ENCODE measurements around the gene PAX2. TPM values are rescaled to one million over a fixed set of nuclear protein-coding genes. Genes with fewer than 3 reads are reported as not detected.

PAX2 gene
- total RNA-seq, 1 experiment from 2014 or later: 0.09 TPM

DNA sequence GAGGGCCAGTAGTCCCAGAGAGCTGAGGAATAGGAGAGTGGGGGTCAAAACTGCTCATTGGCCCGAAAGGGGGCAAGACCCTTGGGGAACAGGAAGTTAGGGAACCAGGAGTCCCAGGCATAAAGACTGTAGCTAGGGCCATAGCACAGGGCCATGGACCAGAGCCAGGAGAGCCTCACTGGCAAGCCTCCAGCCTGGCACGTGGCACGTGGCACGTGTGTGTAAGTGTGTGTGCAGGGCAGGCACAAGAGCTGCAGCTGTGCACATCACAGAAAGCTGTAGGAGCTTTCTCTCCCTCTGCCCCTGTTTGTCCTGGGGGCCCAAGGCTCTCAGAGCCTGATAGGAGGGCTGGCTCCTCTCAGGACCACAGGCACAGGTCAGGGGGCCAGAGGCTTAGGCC lies 119.6 kb downstream of the PAX2 start (continued):
- TF ChIP-seq FOXJ3 (CRISPR knock-in tag; IDR thresholded peaks at IDR 0.05; ENCODE audit: borderline replicate concordance): no peak
- no peak for TF ChIP-seq NFE2L1 (CRISPR knock-in tag; IDR thresholded peaks at IDR 0.05)
- TF ChIP-seq RELA (CRISPR knock-in tag; IDR thresholded peaks at IDR 0.05; ENCODE audit: borderline replicate concordance): no peak
- TF ChIP-seq ZNF396 (CRISPR knock-in tag; IDR thresholded peaks at IDR 0.05; ENCODE audit: borderline replicate concordance): no peak
- TF ChIP-seq ZNF532 (CRISPR knock-in tag; IDR thresholded peaks at IDR 0.05; ENCODE audit: borderline replicate concordance): no peak
- no peak for TF ChIP-seq CTCF (IDR thresholded peaks at IDR 0.05)
- no peak for TF ChIP-seq ZNF425 (CRISPR knock-in tag; conservative IDR thresholded peaks at IDR 0.05)
- no peak for TF ChIP-seq GRHL2 (CRISPR knock-in tag; IDR thresholded peaks at IDR 0.05; ENCODE audit: insufficient replicate concordance, severe bottlenecking)
- no peak for TF ChIP-seq ARID4B (CRISPR knock-in tag; IDR thresholded peaks at IDR 0.05; ENCODE audit: borderline replicate concordance)
- TF ChIP-seq NR1H2 (CRISPR knock-in tag; IDR thresholded peaks at IDR 0.05): no peak
- no peak for TF ChIP-seq CREM (CRISPR knock-in tag; IDR thresholded peaks at IDR 0.05)
- no peak for TF ChIP-seq SMAD3 (CRISPR knock-in tag; IDR thresholded peaks at IDR 0.05; ENCODE audit: borderline replicate concordance)

DNA sequence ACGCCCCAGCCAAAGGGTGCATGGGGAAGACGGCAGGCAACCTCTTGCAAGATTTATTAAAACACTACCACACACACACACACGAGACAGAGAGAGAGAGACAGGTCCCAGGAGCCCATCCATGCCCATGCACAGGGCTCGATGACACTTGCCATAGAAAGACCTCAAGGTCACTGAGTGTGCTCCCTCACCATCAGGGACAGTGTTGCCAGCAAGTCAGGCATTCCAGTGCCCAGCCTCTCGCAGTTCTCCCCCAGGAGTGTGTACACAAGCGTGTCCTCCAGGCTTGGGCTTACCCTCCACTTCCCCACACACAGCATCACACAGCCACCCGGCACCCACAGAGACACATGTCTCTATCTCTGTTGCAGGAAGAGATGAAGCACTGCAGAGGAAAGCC lies 120.6 kb downstream of the PAX2 start:
- H3K4me3 Mint-ChIP-seq: peak overlapping the region; percentile 62
- ATAC-seq: no peak
- H3K4me1 Mint-ChIP-seq: peaks cover 12% of the 10 kb centered on the region
- H3K27ac Mint-ChIP-seq: no peak overlapping the region
- ChIA-PET CTCF (interaction anchor here (0.6 to 5.6 kb wide), 14 partner anchors 10 to 347 kb away, joined by 3 to 34 read pairs (median 4); no protein-coding TSS in a partner anchor), POLR2A (interaction anchor here (0.6 kb wide), 1 partner anchor 57 kb away, joined by 4 read pairs; no protein-coding TSS in a partner anchor)
- no peaks in the 10 kb centered on the region for H3K36me3 Mint-ChIP-seq
- TF ChIP-seq, protein P1, sequence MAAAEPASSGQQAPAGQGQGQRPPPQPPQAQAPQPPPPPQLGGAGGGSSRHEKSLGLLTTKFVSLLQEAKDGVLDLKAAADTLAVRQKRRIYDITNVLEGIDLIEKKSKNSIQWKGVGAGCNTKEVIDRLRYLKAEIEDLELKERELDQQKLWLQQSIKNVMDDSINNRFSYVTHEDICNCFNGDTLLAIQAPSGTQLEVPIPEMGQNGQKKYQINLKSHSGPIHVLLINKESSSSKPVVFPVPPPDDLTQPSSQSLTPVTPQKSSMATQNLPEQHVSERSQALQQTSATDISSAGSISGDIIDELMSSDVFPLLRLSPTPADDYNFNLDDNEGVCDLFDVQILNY (CRISPR knock-in tag; IDR thresholded peaks at IDR 0.05): no peak
- TF ChIP-seq, protein P2, sequence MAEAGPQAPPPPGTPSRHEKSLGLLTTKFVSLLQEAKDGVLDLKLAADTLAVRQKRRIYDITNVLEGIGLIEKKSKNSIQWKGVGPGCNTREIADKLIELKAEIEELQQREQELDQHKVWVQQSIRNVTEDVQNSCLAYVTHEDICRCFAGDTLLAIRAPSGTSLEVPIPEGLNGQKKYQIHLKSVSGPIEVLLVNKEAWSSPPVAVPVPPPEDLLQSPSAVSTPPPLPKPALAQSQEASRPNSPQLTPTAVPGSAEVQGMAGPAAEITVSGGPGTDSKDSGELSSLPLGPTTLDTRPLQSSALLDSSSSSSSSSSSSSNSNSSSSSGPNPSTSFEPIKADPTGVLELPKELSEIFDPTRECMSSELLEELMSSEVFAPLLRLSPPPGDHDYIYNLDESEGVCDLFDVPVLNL (CRISPR knock-in tag; IDR thresholded peaks at IDR 0.05; ENCODE audit: borderline replicate concordance, low read depth): no peak
- peaks cover 63% of the 10 kb centered on the region for H3K27me3 Mint-ChIP-seq (ENCODE audit: low read depth)
- DNase-seq (ENCODE audit: low spot score): no peak
- H3K9me3 Mint-ChIP-seq: no peaks in the 10 kb centered on the region

Measured in WTC11 (cell line).